VCaP (cell line): Measurements from ENCODE around the gene CDC14A.
"Not testable (repeated sequence)": the region's sequence is repeated elsewhere in the genome, so short reads cannot be mapped to it uniquely, and the experiment has no call there.

ENCODE experiments used
- H3K27ac ChIP-seq: fragments of 450-650 bp; 2 replicates; pipeline ENCODE4 v1.5.1; 2017
- CTCF ChIP-seq: fragments of 450-650 bp; conservative IDR thresholded peaks from 2 replicates; pipeline ENCODE4 v1.5.1; 2017; ENCODE audit warnings: mild to moderate bottlenecking, moderate library complexity

CDC14A gene

GRCh38 chr1:100359139-100359538, 6.8 kb downstream of the CDC14A start:
- H3K27ac ChIP-seq = no peak overlapping the region
- no peak for TF ChIP-seq CTCF

GRCh38 chr1:100360790-100361510, 8.6 kb downstream of the CDC14A start:
- TF ChIP-seq CTCF = no peak
- peak overlapping the region; percentile 32 for H3K27ac ChIP-seq

GRCh38 chr1:100361511-100362089, 9.3 kb downstream of the CDC14A start:
- TF ChIP-seq CTCF = no peak
- H3K27ac ChIP-seq = peak overlapping the region; percentile 32

GRCh38 chr1:100362821-100363466, 10.6 kb downstream of the CDC14A start:
- H3K27ac ChIP-seq = no peak overlapping the region
- no peak for TF ChIP-seq CTCF

GRCh38 chr1:100363831-100364230, 11.5 kb downstream of the CDC14A start:
- TF ChIP-seq CTCF = no peak
- no peak overlapping the region for H3K27ac ChIP-seq

- TF ChIP-seq CTCF = no peak
- no peak overlapping the region for H3K27ac ChIP-seq
Measured at GRCh38 chr1:100364697-100365096, 12.4 kb downstream of the CDC14A start.

GRCh38 chr1:100366209-100366525, 13.9 kb downstream of the CDC14A start:
- no peak for TF ChIP-seq CTCF
- no peak overlapping the region for H3K27ac ChIP-seq

GRCh38 chr1:100369339-100369738, 17.0 kb downstream of the CDC14A start:
- not testable (repeated sequence) for H3K27ac ChIP-seq

- not testable (repeated sequence) for H3K27ac ChIP-seq
Measured at GRCh38 chr1:100373953-100374352, 21.6 kb downstream of the CDC14A start.

GRCh38 chr1:100376890-100377289, 24.6 kb downstream of the CDC14A start:
- H3K27ac ChIP-seq = peak overlapping the region; percentile 31; the same call in 1 of the 2 replicates
